Gastrocnemius medialis (tissue), 4 donors: Measurements from ENCODE around the gene CDH4. TPM values are rescaled to one million over a fixed set of nuclear protein-coding genes. Genes with fewer than 3 reads are reported as not detected.

Experiments used
- ATAC-seq, 2 donors: fragments of 150-250 bp; one replicate each; pipeline ENCODE4 v1.9.1; 2016
- DNase-seq, 2 donors: peaks; one replicate each; pipeline ENCODE4 v3.0.0-alpha.2; 2019
- H3K27ac ChIP-seq, 4 donors: fragments of 200-600 bp; sonication (generic); 1 replicate in 1 of 4; 2 replicates in 3 of 4; pipeline ENCODE4 v1.5.1; 2016 to 2018; ENCODE audit warnings: mild to moderate bottlenecking in 2 of 4, moderate library complexity in 1 of 4
- H3K27me3 ChIP-seq, 3 donors: fragments of 200-600 bp; sonication (generic) in 2 of 3; 1 replicate in 1 of 3; 2 replicates in 2 of 3; pipeline versions ENCODE4 v1.5.1 to v1.6.0; 2016 to 2019; ENCODE audit warnings: mild to moderate bottlenecking in 1 of 3, moderate library complexity in 1 of 3
- H3K36me3 ChIP-seq, 2 donors: fragments of 200-600 bp; sonication (generic) in 1 of 2; one replicate each; pipeline ENCODE4 v1.5.1; 2017 to 2018
- H3K4me1 ChIP-seq, 2 donors: fragments of 200-600 bp; sonication (generic) in 1 of 2; one replicate each; pipeline ENCODE4 v1.5.1; 2016 to 2017; ENCODE audit warnings: mild to moderate bottlenecking in 2 of 2
- H3K4me3 ChIP-seq, 4 donors: fragments of 200-600 bp; sonication (generic) in 3 of 4; 1 replicate in 1 of 4; 2 replicates in 3 of 4; pipeline ENCODE4 v1.5.1; 2016 to 2019; ENCODE audit warnings: mild to moderate bottlenecking in 2 of 4
- H3K9me3 ChIP-seq, 3 donors: fragments of 200-600 bp; sonication (generic) in 2 of 3; 1 replicate in 1 of 3; 2 replicates in 2 of 3; pipeline ENCODE4 v1.5.1; 2016 to 2019
- CTCF ChIP-seq, 5 experiments: fragments of 450-650 bp in 3 of 5; fragments of 200-600 bp in 2 of 5; sonication (generic) in 2 of 5; IDR thresholded peaks in 4 of 5; conservative IDR thresholded peaks in 1 of 5; 1 replicate in 4 of 5; 2 replicates in 1 of 5; pipeline ENCODE4 v1.5.1; 2016 to 2019; ENCODE audit warnings: antibody characterized with exemption in 5 of 5, mild to moderate bottlenecking in 3 of 5, moderate library complexity in 3 of 5
- POLR2A ChIP-seq, 2 donors: fragments of 450-650 bp; IDR thresholded peaks; one replicate each; pipeline ENCODE4 v1.6.1; 2017; ENCODE audit warnings: antibody characterized with exemption in 2 of 2, mild to moderate bottlenecking in 2 of 2, moderate library complexity in 2 of 2
- in situ Hi-C, 4 donors: fragments of 200-750 bp; cut with MboI; loops; one replicate each; pipeline versions ENCODE4 v1.15.0 to v1.8.0; 2017; ENCODE audit warnings: low sequenced_read_pairs in 4 of 4
- intact Hi-C: fragments of 100-400 bp; cut with DNase I; formaldehyde crosslinking; loops from one replicate; pipeline ENCODE4 v1.15.1; 2023; ENCODE audit warnings: low total_unique reads
- total RNA-seq, 4 donors: library from RNA; depleted of rRNA; stranded (reverse); fragments of >200 nt; gene quantifications; one replicate each; pipeline versions ENCODE4 v1.1.0 to v1.2.3, GENCODE V29; 2016

The CDH4 gene
- total RNA-seq, 4 donors from 2014 or later = 0.38 to 1.2 (median 0.86) TPM

- Histone ChIP-seq H3K4me1 (no peaks in the 10 kb centered on the region), H3K36me3 (no peaks in the 10 kb centered on the region), H3K9me3 (no peaks in the 10 kb centered on the region), H3K27me3 (peaks cover 0 to 8% (median 3%) of the 10 kb centered on the region in 3 donors), H3K27ac (no peak overlapping the region), H3K4me3 (no peak overlapping the region)
- intact Hi-C loops = loop anchor here (5.0 kb wide), 1 partner anchor 1838 kb away; no protein-coding TSS in a partner anchor
- TF ChIP-seq POLR2A (IDR thresholded peaks at IDR 0.05) (no peak), CTCF (IDR thresholded peaks at IDR 0.05 in 4 of 5, conservative IDR thresholded peaks at IDR 0.05 in 1 of 5) (no peak)
- in situ Hi-C loops = loop anchor here in 1 of 4 donors (25.0 kb wide), 1 partner anchor 1683 kb away; no protein-coding TSS in a partner anchor
- DNase-seq (peak in 1 of 2 donors; percentile 24), ATAC-seq (no peak)
Measured at GRCh38 chr20:61895016-61895415, 643.0 kb downstream of the CDH4 start.

- Histone ChIP-seq H3K9me3 (no peaks in the 10 kb centered on the region), H3K27me3 (peaks cover 0 to 10% (median 10%) of the 10 kb centered on the region in 3 donors), H3K4me1 (no peaks in the 10 kb centered on the region), H3K4me3 (no peak overlapping the region), H3K36me3 (no peaks in the 10 kb centered on the region), H3K27ac (no peak overlapping the region)
- ATAC-seq = no peak
- TF ChIP-seq CTCF (IDR thresholded peaks at IDR 0.05 in 4 of 5, conservative IDR thresholded peaks at IDR 0.05 in 1 of 5) (no peak), POLR2A (IDR thresholded peaks at IDR 0.05) (no peak)
- in situ Hi-C loops (loop anchor here in 1 of 4 donors (25.0 kb wide), 1 partner anchor 1683 kb away; no protein-coding TSS in a partner anchor), intact Hi-C loops (loop anchor here (5.0 kb wide), 1 partner anchor 1838 kb away; no protein-coding TSS in a partner anchor)
- no peak for DNase-seq
Measured at GRCh38 chr20:61895686-61896057, 643.6 kb downstream of the CDH4 start.

GRCh38 chr20:61896058-61896961 is 644.2 kb downstream of the CDH4 start:
- intact Hi-C loops = loop anchor here (5.0 kb wide), 1 partner anchor 1839 kb away; no protein-coding TSS in a partner anchor
- Histone ChIP-seq H3K9me3 (no peaks in the 10 kb centered on the region), H3K4me1 (no peaks in the 10 kb centered on the region), H3K27me3 (peaks cover 0 to 12% (median 12%) of the 10 kb centered on the region in 3 donors), H3K4me3 (no peak overlapping the region), H3K36me3 (no peaks in the 10 kb centered on the region), H3K27ac (no peak overlapping the region)
- no peak for DNase-seq
- in situ Hi-C loops = loop anchor here in 1 of 4 donors (25.0 kb wide), 1 partner anchor 1684 kb away; no protein-coding TSS in a partner anchor
- ATAC-seq = no peak
- TF ChIP-seq CTCF (IDR thresholded peaks at IDR 0.05 in 4 of 5, conservative IDR thresholded peaks at IDR 0.05 in 1 of 5) = peak in 4 of 5 experiments; percentile 11 to 65 (median 49)
- no peak for TF ChIP-seq POLR2A (IDR thresholded peaks at IDR 0.05)

- Histone ChIP-seq H3K4me1 (no peaks in the 10 kb centered on the region), H3K27me3 (peaks cover 0 to 12% (median 12%) of the 10 kb centered on the region in 3 donors), H3K27ac (no peak overlapping the region), H3K36me3 (no peaks in the 10 kb centered on the region), H3K4me3 (no peak overlapping the region), H3K9me3 (no peaks in the 10 kb centered on the region)
- TF ChIP-seq POLR2A (IDR thresholded peaks at IDR 0.05) (no peak), CTCF (IDR thresholded peaks at IDR 0.05 in 4 of 5, conservative IDR thresholded peaks at IDR 0.05 in 1 of 5) (no peak)
- in situ Hi-C loops (loop anchor here in 1 of 4 donors (25.0 kb wide), 1 partner anchor 1685 kb away; no protein-coding TSS in a partner anchor), intact Hi-C loops (loop anchor here (5.0 kb wide), 1 partner anchor 1840 kb away; no protein-coding TSS in a partner anchor)
- no peak for DNase-seq
- no peak for ATAC-seq
Measured at GRCh38 chr20:61897401-61898295, 645.6 kb downstream of the CDH4 start.
